Breast epithelium (tissue), 4 donors: ENCODE data around the gene CXXC5. TPM values are rescaled to one million over a fixed set of nuclear protein-coding genes. Genes with fewer than 3 reads are reported as not detected.

Experiments
- DNase-seq, 2 donors: peaks; one replicate each; pipeline ENCODE4 v3.0.0-alpha.2; 2019; ENCODE audit warnings: low spot score in 2 of 2
- H3K27ac ChIP-seq, 2 donors: fragments of 200-600 bp; sonication (generic) in 1 of 2; one replicate each; pipeline ENCODE4 v1.5.1; 2016 to 2019; ENCODE audit warnings: mild to moderate bottlenecking in 1 of 2
- H3K27me3 ChIP-seq, 2 donors: fragments of 200-600 bp; sonication (generic) in 1 of 2; one replicate each; pipeline versions ENCODE4 v1.5.1 to v1.6.0; 2017 to 2019; ENCODE audit warnings: control low read depth in 1 of 2, mild to moderate bottlenecking in 1 of 2
- H3K36me3 ChIP-seq: fragments of 200-600 bp; one replicate; pipeline ENCODE4 v1.5.1; 2019
- H3K4me1 ChIP-seq, 2 donors: fragments of 200-600 bp; sonication (generic); one replicate each; pipeline ENCODE4 v1.5.1; 2016 to 2019; ENCODE audit warnings: control low read depth in 1 of 2
- H3K4me3 ChIP-seq, 3 donors: fragments of 200-600 bp; sonication (generic); 1 replicate in 2 of 3; 2 replicates in 1 of 3; pipeline ENCODE4 v1.5.1; 2016 to 2019; ENCODE audit warnings: mild to moderate bottlenecking in 3 of 3, moderate library complexity in 2 of 3
- H3K9me3 ChIP-seq, 2 donors: fragments of 200-600 bp; sonication (generic) in 1 of 2; one replicate each; pipeline ENCODE4 v1.5.1; 2016 to 2019; ENCODE audit warnings: control low read depth in 1 of 2
- POLR2A ChIP-seq: fragments of 450-650 bp; IDR thresholded peaks from one replicate; pipeline ENCODE4 v1.6.1; 2016; ENCODE audit warnings: antibody characterized with exemption, mild to moderate bottlenecking, moderate library complexity
- POLR2AphosphoS5 ChIP-seq, 3 donors: sonication (generic); formaldehyde crosslinking; IDR thresholded peaks; one replicate each; pipeline ENCODE4 v1.6.1; 2017; ENCODE audit warnings: antibody characterized with exemption in 3 of 3
- intact Hi-C: fragments of 100-400 bp; cut with DNase I; formaldehyde crosslinking; loops from one replicate; pipeline ENCODE4 v1.15.1; 2023; ENCODE audit warnings: low total_unique reads
- total RNA-seq, 3 donors: library from RNA; depleted of rRNA; stranded (reverse); fragments of >200 nt; gene quantifications; one replicate each; pipeline ENCODE4 v1.1.0, GENCODE V29; 2016
- TF ChIP-seq, protein P1 (sequence below), 3 donors: fragments of 450-650 bp; IDR thresholded peaks; one replicate each; pipeline ENCODE4 v1.5.1; 2016 to 2017; ENCODE audit warnings: antibody characterized with exemption in 3 of 3, mild to moderate bottlenecking in 3 of 3, moderate library complexity in 3 of 3

CXXC5 gene
- total RNA-seq, 3 donors from 2014 or later, result 33.9 to 66.9 (median 38.3) TPM

DNA sequence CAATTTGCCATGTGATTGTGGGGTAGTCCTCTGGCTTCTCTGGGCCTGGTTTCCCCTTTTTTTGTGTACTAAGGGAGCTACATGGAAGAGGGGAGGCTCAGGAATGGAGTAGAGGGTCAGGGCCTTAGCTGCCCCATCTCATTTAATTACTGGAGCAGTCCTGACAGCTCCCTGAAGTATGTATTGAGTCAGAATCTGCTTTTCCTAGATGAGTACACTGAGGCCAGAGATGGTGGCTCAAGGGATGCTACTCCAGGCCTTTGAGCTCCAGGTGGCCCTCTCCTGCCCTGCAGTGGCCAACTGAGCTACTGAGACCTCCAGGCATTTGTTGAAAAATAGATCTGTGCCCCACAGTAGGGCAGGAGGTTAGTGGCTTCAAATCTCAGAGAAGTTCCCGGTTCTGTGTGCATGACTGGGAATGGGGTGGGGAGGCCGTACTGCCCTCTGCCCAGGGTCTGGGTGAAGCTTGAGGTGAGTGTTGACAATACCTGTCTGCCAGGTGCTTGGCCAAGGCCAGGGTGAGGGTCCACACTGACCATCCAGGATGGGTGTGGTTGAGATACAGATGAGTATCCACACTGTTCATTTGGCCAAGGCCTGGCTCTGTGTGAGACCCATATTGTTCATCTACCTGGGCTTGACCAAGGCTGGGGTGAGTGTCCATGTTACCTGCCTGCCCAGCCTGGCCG is 45.7 kb downstream of the CXXC5 start:
- Histone ChIP-seq H3K27ac (no peak overlapping the region), H3K4me1 (peaks cover 8 to 16% of the 10 kb centered on the region in 2 donors)
- DNase-seq, result no peak

DNA sequence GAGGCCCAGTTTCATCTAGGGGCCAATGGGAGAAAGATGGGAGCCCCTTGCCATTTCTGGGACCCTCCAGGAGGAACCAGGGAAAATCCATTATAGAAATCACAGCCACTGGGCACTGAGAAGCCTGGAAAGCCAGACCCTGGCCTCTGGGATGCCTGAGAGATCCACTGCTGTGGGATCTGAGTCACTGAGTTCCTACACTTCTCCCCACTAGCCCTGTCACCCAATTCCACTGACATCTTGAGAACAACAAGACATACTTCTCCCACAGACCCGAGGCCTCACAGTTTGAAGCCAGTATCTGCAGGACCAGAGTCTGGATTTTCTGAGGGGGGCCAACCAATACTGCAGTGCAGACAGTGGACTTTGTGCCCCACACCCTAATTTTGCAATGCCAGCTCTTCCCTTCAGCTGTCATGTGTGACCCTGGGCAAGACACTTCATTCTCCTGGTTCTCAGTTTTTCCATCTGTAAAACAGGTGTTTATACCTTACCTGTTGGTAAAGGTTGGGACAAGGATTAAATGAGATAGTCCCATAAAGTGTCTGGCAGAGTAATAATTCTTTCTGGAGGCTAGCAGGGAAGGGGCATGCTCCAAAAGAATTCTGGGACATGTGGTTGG is 46.5 kb downstream of the CXXC5 start:
- peaks cover 4 to 13% of the 10 kb centered on the region in 2 donors for H3K4me1 ChIP-seq
- no peak overlapping the region for H3K4me3 ChIP-seq
- TF ChIP-seq, protein P1, sequence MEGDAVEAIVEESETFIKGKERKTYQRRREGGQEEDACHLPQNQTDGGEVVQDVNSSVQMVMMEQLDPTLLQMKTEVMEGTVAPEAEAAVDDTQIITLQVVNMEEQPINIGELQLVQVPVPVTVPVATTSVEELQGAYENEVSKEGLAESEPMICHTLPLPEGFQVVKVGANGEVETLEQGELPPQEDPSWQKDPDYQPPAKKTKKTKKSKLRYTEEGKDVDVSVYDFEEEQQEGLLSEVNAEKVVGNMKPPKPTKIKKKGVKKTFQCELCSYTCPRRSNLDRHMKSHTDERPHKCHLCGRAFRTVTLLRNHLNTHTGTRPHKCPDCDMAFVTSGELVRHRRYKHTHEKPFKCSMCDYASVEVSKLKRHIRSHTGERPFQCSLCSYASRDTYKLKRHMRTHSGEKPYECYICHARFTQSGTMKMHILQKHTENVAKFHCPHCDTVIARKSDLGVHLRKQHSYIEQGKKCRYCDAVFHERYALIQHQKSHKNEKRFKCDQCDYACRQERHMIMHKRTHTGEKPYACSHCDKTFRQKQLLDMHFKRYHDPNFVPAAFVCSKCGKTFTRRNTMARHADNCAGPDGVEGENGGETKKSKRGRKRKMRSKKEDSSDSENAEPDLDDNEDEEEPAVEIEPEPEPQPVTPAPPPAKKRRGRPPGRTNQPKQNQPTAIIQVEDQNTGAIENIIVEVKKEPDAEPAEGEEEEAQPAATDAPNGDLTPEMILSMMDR (IDR thresholded peaks at IDR 0.05), result no peak
- no peak for TF ChIP-seq POLR2A
- TF ChIP-seq POLR2AphosphoS5 (IDR thresholded peaks at IDR 0.05), result no peak
- intact Hi-C loops, result loop anchor here (5.0 to 10.0 kb wide), 2 partner anchors 50 to 1022 kb away; partner anchors contain the start of gene CXXC5
- no peaks in the 10 kb centered on the region for H3K27me3 ChIP-seq
- H3K27ac ChIP-seq, result no peak overlapping the region
- H3K36me3 ChIP-seq, result no peaks in the 10 kb centered on the region
- DNase-seq, result no peak
- H3K9me3 ChIP-seq, result no peaks in the 10 kb centered on the region

More for the DNA sequence above, 45.7 kb downstream of the CXXC5 start:
- Histone ChIP-seq H3K36me3 (no peaks in the 10 kb centered on the region), H3K4me3 (no peak overlapping the region), H3K9me3 (no peaks in the 10 kb centered on the region), H3K27me3 (no peaks in the 10 kb centered on the region)
- intact Hi-C loops, result loop anchor here (10.0 kb wide), 1 partner anchor 49 kb away; the partner anchor contains the start of gene CXXC5
- TF ChIP-seq, protein P1 (IDR thresholded peaks at IDR 0.05), result no peak
- TF ChIP-seq POLR2AphosphoS5 (IDR thresholded peaks at IDR 0.05), result no peak
- TF ChIP-seq POLR2A, result no peak

DNA sequence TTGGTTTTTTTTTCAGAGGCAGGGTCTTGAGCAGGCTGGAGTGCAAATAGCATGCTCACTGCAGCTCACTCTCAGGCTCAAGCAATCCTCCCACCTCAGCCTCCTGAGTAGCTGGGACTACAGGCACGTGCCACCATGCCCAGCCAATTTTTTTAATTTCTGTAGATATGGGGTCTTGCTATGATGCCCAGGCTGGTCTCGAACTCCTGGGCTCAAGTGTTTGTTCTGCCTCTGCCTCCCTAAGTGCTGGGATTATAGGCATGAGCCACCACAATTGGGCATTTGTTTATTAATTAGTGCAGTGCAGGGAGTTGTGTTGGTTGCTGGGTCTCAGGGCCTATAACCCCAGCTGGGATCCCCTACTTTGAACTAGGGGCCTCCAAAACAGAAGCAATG is 47.0 kb downstream of the CXXC5 start:
- no peak for DNase-seq
- no peak overlapping the region for H3K27ac ChIP-seq
- no peak for TF ChIP-seq POLR2A
- TF ChIP-seq, protein P1 (IDR thresholded peaks at IDR 0.05), result no peak
- no peak overlapping the region for H3K4me3 ChIP-seq
- H3K9me3 ChIP-seq, result no peaks in the 10 kb centered on the region
- H3K4me1 ChIP-seq, result peaks cover 0 to 9% of the 10 kb centered on the region in 2 donors
- H3K27me3 ChIP-seq, result no peaks in the 10 kb centered on the region
- no peaks in the 10 kb centered on the region for H3K36me3 ChIP-seq
- intact Hi-C loops, result loop anchor here (5.0 to 10.0 kb wide), 2 partner anchors 50 to 1023 kb away; partner anchors contain the start of gene CXXC5

DNA sequence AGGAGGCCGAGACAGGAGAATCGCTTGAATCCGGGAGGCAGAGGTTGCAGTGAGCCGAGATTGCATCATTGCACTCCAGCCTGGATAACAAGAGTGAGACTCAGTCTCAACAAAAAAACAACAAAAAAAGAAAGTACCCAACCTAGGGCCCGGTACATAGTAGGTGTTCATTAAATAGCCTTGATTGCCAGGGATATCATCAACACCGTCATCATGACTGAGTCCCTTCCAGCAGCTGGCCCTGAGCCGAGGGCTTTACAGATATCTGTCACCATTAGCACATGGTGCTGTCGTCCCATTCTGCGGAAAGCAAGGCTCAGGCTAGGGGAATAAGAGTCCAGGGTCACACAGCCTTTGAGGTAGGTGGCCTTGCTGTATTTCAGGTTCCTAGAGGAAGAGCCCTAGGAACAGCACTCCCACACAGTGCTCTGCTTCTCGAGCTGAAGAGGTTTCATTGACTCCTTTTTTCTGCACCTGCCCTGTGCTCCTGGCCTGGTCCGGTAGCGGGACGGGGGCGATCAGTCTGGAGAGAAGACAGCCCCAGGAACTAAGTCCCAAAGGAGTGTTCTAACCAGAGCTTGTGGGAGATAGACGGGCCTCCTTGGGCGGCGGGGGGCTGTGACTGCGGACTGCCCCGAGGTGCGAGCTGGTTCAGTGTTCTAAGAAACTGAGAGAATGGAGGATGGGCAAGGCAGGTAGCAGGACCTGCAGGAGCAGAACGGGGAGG is 48.2 kb downstream of the CXXC5 start:
- H3K4me3 ChIP-seq, result peak overlapping the region; percentile 41 to 71 (median 53)
- peaks cover 0 to 9% of the 10 kb centered on the region in 2 donors for H3K4me1 ChIP-seq
- DNase-seq, result no peak
- no peak for TF ChIP-seq POLR2AphosphoS5 (IDR thresholded peaks at IDR 0.05)
- TF ChIP-seq POLR2A, result no peak
- TF ChIP-seq, protein P1 (IDR thresholded peaks at IDR 0.05), result no peak
- H3K27ac ChIP-seq, result peak overlapping the region; percentile 84 to 96
- intact Hi-C loops, result loop anchor here (5.0 to 10.0 kb wide), 2 partner anchors 52 to 1024 kb away; partner anchors contain the start of gene CXXC5
- H3K27me3 ChIP-seq, result no peaks in the 10 kb centered on the region
- H3K9me3 ChIP-seq, result no peaks in the 10 kb centered on the region
- H3K36me3 ChIP-seq, result no peaks in the 10 kb centered on the region
